ENCODE data around the gene VRTN.

The VRTN gene

DNA sequence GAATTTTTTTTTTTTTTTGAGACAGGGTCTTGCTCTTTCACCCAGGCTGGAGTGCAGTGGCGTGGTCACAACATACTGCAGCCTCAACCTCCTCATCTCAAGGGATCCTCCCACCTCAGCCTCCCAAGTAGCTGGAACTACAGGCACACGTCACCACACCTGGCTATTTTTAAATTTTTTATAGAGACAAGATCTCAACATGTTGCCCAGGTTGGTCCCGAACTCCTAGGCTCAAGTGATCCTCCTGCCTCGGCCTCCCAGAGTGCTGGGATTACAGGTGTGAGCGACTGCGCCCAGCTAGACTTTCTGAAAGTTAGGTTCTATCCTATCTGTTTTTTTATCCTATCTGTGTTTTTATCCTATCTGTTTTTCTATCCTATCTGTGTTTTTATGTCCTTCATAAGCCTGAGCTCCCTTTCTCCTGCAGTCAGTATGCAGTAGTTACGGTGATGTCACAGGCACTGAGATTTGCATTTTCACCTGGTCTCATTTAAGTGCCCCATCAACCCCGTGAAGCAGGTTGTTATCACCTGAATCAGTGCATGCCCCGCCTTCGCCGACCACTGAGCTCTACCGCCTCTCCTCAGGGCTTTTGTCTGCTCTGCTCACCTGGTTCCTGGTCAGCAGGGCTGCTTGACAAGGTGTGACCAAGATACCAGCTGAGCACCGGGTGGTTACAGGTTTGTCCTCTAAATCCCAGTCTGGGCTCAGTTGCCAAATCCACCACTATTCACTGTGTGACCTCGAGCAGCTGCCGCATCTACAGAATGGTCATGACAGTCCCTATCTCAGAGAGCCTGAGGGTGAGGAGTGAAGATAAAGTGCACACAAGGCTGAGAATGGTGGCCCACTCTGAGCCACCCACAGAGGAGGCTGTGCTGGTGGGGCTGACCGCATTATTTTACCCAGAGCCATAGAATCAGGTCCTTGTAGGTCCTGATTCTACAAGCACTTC, 44.6 kb downstream of the VRTN start:
- DNase-seq: no peak
- Histone ChIP-seq H3K36me3 (no peaks in the 10 kb centered on the region), H3K27me3 (ENCODE audit: insufficient read depth, low read depth, severe bottlenecking) (no peaks in the 10 kb centered on the region), H3K4me3 (ENCODE audit: low read depth, low read length) (no peak overlapping the region), H3K27ac (no peak overlapping the region), H3K9me3 (ENCODE audit: severe bottlenecking) (no peaks in the 10 kb centered on the region)
- TF ChIP-seq CTCF (IDR thresholded peaks at IDR 0.05; ENCODE audit: low read depth, low read length): no peak

DNA sequence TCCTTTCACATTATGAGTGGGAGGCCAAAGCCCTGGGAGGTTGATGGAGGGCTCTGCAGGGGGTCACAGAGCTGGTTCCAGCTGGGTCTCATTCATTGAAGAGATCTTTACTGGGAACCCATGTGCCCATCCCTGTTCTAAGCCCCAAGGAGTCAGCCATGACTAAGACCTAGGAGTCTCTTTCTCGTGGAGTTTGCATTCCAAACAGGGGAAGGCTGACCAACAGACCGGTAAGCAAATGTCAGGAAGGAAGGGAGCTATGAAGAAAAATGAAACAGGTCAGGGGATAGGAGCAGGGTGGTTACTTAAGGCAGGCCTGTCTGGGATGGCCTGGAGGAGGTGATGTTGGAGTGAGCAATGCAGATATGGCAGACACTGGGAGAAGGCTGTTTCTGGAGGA, 46.3 kb downstream of the VRTN start:
- Histone ChIP-seq H3K27ac (no peak overlapping the region), H3K4me3 (ENCODE audit: low read depth, low read length) (no peak overlapping the region), H3K36me3 (no peaks in the 10 kb centered on the region), H3K9me3 (ENCODE audit: severe bottlenecking) (no peaks in the 10 kb centered on the region), H3K27me3 (ENCODE audit: insufficient read depth, low read depth, severe bottlenecking) (no peaks in the 10 kb centered on the region)
- TF ChIP-seq CTCF (IDR thresholded peaks at IDR 0.05; ENCODE audit: low read depth, low read length): no peak
- DNase-seq: no peak

DNA sequence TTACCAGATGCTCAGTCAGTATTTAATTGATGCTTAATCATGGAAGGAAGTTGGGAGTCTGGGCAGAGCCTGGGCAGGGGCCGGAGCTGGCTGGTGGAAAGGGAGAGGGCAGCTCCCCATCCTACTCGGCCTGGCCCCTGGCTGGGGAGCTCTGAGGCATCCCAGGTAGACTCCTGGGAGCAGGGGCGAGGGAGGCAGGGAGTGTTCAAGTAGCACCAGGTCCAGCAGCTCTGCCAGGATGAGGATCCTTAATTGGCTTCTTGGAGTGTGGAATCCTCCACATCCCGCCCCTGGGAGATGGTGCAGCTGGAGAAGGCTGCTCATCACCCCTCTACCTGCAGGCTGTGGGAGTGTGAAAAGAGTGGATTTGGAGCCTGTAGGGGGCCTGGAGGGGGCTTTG, 46.8 kb downstream of the VRTN start:
- H3K4me3 ChIP-seq (ENCODE audit: low read depth, low read length): no peak overlapping the region
- no peak overlapping the region for H3K27ac ChIP-seq
- no peaks in the 10 kb centered on the region for H3K9me3 ChIP-seq (ENCODE audit: severe bottlenecking)
- H3K27me3 ChIP-seq (ENCODE audit: insufficient read depth, low read depth, severe bottlenecking): no peaks in the 10 kb centered on the region
- H3K36me3 ChIP-seq: no peaks in the 10 kb centered on the region
- no peak for TF ChIP-seq CTCF (IDR thresholded peaks at IDR 0.05; ENCODE audit: low read depth, low read length)
- DNase-seq: no peak

GRCh38 chr14:74400031-74400685, 51.9 kb downstream of the VRTN start:
- TF ChIP-seq CTCF (IDR thresholded peaks at IDR 0.05; ENCODE audit: low read depth, low read length): peak; percentile 24; the same call in 1 of the 2 replicates
- peak; percentile 26 for DNase-seq
- no peak overlapping the region for H3K4me3 ChIP-seq (ENCODE audit: low read depth, low read length)
- no peaks in the 10 kb centered on the region for H3K36me3 ChIP-seq
- no peaks in the 10 kb centered on the region for H3K9me3 ChIP-seq (ENCODE audit: severe bottlenecking)
- H3K27me3 ChIP-seq (ENCODE audit: insufficient read depth, low read depth, severe bottlenecking): no peaks in the 10 kb centered on the region
- no peak overlapping the region for H3K27ac ChIP-seq

GRCh38 chr14:74400919-74401503, 52.7 kb downstream of the VRTN start:
- no peak for TF ChIP-seq CTCF (IDR thresholded peaks at IDR 0.05; ENCODE audit: low read depth, low read length)
- DNase-seq: no peak
- Histone ChIP-seq H3K27me3 (ENCODE audit: insufficient read depth, low read depth, severe bottlenecking) (no peaks in the 10 kb centered on the region), H3K4me3 (ENCODE audit: low read depth, low read length) (no peak overlapping the region), H3K27ac (no peak overlapping the region), H3K9me3 (ENCODE audit: severe bottlenecking) (no peaks in the 10 kb centered on the region), H3K36me3 (no peaks in the 10 kb centered on the region)

Measured in WERI-Rb-1 (cell line).